Fibroblast of skin of left biceps (primary cell): ENCODE measurements around the gene SLC10A4.
"Not testable (repeated sequence)": the region's sequence is repeated elsewhere in the genome, so short reads cannot be mapped to it uniquely, and the experiment has no call there.

ENCODE experiments used
- DNase-seq, 2 experiments: peaks; one replicate each; pipeline ENCODE4 v3.0.0-alpha.2; 2013; ENCODE audit warnings: low read depth in 2 of 2

The SLC10A4 gene, protein sequence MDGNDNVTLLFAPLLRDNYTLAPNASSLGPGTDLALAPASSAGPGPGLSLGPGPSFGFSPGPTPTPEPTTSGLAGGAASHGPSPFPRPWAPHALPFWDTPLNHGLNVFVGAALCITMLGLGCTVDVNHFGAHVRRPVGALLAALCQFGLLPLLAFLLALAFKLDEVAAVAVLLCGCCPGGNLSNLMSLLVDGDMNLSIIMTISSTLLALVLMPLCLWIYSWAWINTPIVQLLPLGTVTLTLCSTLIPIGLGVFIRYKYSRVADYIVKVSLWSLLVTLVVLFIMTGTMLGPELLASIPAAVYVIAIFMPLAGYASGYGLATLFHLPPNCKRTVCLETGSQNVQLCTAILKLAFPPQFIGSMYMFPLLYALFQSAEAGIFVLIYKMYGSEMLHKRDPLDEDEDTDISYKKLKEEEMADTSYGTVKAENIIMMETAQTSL

DNA sequence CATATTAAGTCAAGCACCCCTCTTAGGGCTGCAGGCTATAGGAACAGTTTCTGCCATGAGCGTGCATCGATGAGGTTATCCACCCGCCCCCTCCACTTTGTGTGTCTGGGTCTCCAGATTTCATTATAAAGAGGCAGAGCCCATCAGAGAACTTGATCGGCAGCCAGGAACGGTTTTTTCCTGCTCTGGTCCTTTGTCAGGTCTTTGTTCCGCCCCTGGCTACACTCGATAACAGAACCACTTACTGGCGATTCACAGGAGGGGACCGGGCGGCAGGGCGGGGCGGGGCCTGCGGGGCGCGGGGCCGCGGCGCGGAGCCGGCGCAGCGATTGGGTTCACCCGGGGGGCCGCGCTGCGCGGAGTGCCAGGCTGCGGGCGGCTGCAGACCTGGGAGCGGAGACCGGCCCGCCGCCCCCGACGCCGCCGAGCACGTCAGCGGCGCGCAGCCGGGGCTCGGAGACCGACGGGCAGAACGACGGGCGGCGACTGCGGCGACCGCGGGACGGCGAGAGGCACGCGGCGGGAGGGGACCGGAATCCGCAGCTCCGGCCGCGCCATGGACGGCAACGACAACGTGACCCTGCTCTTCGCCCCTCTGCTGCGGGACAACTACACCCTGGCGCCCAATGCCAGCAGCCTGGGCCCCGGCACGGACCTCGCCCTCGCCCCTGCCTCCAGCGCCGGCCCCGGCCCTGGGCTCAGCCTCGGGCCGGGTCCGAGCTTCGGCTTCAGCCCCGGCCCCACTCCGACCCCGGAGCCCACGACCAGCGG lies at the start of gene SLC10A4:
TSS of gene SLC10A4 (plus strand) at position 338 of the 771 bp plus-strand sequence. CDS start at position 557, 219 bp downstream.
- DNase-seq = no peak

DNA sequence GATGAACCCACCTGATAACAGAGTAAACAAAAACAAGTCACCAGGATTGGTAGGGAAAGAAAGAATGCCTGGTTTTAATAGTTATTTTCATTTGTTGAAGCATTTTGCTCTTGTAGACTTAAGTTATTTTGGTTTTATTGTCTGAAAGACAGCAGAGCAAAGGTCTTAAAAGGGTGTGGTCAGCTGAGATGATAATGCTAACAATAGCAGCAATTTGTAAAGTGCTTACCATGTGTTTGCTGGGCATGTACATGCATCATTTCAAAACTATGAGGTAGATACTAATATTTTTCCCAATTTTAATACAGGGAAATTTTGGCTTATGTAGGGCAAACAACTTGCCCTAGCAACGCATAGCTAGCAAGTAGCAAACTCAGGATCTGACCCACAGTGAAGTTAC lies 46.8 kb upstream of the SLC10A4 start:
- no peak for DNase-seq

DNA sequence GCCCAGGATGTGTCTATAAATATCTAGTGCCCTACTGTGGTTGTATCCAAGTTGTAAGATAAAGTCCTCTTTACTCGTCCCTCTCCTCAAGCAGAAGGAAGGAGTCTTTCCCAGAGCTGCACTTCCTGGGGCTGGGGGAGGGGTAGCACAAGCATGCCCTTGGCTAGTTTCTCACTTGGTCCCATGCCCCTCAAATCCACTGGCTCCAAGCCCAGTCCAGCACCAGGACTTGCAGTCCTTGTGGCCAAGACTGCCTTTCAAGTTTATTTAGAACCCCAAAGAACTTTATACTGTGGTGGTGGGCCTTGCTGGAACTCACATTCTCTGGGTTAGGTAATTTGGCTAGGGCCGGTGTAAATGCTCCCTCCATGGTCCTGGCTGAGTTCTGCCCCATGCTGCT lies 43.2 kb upstream of the SLC10A4 start:
- DNase-seq = no peak

DNA sequence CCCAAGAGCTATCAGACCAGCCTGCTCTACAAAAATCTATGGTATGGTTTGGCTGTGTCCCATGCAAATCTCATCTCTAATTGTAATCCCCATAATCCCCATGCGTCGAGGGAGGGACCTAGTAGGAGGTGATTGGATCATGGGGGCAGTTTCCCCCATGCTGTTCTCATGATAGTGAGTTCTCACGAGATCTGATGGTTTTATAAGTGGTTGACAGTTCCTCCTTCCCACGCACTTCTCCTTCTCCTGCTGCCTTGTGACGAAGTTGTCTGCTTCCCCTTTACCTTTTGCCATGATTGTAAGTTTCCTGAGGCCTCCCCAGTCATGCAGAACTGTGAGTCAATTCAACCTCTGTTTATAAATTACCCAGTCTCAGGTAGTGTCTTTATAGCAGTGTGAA lies 42.2 kb upstream of the SLC10A4 start:
- not testable (repeated sequence) for DNase-seq

DNA sequence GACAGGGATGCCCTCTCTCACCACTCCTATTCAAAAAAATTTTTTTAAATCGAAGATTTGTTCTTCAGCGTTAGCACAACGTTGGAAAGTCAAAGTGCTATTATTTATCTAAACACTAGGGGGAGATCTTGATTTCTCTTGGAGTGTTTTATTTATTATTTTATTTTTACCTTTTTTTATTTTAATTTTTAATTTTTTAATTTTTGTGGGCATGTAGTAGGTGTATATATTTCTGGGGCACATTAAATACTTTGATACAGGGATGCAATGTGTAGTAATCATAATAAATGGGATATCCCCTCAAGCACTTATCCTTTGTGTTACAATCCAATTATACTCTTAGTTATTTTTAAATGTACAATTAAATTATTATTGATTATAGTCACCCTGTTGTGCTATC lies 37.4 kb upstream of the SLC10A4 start:
- no peak for DNase-seq

DNA sequence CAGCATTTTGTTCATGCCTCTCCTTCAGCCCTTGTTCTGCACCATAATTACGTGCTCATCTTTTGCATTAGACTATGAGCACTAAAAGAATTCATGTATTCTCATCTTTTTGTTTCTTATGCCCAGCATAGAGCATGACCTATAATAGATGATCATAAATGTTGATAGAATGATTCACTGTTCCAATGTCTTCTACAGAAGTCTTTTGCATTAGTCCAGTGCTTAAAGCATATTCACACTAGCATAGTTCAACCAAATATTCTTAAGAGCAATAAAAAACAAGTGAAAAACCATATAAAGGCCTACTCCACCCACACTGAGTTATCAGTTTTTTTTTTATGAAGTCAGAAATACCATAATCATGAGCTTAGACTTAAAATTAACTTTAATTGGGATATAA lies 36.5 kb upstream of the SLC10A4 start:
- no peak for DNase-seq

DNA sequence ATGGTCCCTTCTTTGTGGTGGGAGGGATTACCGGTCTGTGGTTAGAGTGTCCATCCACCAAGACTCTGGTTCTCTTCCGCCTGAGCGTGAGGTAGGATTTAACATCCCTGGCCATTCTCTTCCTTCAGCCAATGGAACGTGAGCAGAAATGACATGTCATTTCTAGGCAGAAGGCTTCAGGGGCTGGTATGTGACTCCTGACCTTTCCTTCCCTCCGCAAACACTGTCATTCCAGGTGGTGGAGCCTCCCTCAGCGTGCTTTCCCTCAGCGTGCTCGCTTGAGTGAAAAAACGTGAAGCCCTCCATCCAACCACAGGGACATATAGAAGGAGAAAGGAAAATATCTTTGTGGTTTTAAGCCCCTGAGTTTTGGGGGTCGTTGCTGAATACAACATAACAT lies 34.0 kb upstream of the SLC10A4 start:
- no peak for DNase-seq

DNA sequence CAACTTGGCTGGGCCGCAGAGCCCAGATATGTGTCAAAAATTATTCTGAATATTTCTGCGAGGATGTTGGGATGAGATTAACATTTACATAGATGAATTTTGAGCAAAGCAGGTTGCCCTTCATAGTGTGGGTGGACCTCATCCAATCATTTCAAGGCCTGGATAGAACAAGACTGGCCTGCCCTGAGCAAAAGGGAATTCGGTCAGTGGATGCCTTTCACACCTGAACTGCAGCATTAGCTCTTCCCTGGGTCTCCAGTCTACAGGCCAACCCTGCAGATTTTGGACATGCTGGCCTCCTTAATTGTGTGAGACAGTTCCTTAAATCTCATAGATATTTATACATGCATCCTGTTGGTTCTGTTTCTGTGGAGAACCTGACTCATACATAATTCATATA lies 32.4 kb upstream of the SLC10A4 start:
- DNase-seq = no peak

DNA sequence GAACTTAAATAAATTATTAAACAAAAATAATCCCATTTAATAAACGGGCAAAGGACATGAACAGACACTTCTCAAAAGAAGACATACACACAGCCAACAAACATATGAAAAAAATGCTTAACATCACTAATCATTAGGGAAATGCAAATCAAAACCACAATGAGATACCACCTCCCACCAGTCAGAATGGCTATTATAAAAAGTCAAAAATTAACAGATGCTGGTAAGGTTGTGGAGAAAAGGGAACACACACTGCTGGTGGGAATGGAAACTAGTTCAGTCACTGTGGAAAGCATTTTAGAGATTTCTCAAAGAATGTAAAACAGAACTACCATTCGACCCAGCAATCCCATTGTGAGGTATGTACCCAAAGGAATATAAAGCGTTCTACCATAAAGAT lies 31.5 kb upstream of the SLC10A4 start:
- not testable (repeated sequence) for DNase-seq

DNA sequence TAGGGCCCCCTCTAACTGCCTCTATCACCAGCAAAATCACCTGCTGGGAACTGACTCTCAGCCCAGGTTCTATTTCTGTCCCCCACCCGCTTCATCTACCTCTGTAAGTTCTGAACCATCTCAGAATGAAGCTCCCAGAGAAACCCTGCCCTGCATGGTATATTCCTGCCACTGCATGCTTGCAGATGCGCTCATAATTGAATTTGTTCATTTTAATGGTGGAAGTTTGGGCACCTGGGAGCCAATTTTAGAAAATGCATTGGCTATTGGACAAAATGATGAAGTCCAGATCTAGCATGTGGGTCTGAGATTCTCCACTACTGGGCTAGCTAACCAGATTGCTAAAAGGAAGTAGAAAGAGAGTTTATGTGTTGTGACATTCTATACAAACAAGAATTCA lies 28.6 kb upstream of the SLC10A4 start:
- DNase-seq = no peak

DNA sequence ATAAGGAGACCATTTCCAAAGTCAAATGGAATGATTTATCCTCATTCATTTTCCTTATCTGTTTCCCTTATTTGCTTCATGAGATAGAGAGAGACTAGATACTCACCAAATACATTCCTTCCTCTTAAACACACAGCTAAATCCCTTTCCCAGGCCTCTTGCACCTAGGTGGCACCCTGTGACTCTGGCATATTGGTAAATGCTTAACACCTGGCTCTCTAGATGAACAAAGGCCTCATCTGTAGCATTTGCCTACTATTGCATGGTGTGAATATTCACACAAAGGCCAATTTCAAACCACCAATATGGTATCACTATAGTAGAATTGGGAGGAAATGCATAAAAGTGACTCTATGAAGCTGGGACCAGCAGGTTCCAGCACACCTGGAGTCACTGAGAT lies 22.1 kb upstream of the SLC10A4 start:
- DNase-seq = no peak

DNA sequence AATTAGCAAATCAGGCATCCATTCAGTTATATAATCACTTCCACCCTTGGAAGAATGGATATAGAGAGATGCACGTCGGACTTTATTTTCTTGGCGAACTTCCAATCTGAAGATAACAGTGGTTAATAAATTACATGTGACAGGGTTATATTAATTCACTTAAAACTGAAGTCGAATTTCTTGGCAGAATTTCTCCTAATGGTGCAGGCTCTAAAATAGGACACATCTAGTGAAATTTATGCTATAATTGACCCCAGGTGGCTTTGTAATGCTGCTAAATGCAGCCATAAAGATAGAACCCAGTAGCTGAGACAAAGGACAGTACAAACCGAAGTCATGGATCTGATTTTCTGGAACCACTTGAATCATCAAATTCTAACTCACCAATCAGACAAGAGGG lies 20.8 kb upstream of the SLC10A4 start:
- peak; percentile 48 to 58 for DNase-seq

DNA sequence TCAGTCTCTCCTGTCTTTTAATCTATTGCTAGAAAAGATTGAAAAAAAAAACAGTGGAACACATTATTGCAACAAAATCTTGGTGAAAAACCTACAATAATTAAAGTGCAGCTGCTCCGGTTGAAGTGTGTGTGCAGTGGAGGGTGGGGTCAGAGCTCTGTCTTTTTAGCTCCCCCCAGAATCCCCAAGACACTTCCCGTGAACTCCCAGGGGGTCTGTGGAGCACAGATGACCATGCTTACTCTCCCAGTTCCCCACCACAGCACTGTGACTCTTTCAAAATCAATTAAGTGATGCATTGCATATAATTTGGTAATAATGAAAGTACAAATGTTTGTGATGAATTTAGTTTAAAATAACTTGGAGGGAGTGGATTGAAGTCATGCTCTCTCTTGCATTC lies 15.7 kb upstream of the SLC10A4 start:
- DNase-seq = no peak

DNA sequence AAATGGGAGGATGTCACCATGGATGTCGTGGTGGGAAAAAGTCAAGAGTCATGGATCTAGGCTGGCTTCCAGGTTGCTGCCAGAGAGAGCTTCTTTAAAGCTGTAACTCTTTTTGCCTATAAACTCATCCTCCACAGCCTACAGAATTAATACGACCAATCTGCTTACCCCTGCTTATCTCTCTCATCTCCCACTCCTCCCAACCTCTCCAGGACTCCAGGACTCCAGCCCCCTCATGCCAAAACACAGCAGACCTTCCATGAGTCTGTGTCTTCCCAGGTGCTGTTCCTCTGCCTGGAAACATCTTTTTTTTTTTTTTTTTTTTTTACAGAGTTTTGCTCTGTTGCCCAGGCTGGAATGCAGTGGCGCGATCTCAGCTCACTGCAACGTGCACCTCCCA lies 15.3 kb upstream of the SLC10A4 start:
- DNase-seq = no peak

DNA sequence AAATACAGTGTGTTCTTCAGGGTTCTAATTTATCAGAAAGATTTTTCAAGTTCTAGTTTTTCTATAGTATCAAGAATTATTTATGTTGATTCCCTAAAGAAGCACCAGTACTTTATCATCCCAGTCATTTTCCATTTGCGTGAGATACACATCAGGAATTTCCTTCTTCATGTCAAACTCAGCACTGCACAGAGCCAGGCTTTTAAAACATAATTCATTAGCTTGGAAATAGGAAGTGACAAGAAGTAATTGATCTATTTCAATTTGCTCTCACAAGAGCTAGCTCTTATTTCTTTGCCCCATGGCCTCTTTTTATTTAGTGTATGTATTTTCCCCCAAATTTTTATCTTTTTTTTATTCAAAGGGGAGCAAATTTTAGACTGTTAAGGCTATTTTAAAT lies 13.0 kb upstream of the SLC10A4 start:
- no peak for DNase-seq

DNA sequence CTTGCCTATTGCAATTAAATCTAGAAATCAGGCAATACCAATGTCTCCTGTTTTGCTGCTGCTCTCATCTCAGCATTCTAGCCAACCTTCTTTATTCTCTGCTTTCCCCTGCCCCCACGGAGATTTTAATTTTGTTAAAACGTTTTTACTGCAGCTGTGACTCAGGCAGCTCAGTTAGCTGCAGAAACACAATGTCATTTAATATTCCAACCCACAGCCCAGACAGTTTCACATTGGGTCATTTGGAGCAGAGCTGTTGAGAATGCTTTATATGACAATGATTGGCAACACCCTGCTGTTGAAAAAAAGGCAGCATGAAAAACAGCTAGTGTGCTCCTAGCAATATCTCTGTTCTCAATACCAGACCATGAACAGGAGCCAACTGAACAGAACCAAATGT lies 12.6 kb upstream of the SLC10A4 start:
- no peak for DNase-seq

DNA sequence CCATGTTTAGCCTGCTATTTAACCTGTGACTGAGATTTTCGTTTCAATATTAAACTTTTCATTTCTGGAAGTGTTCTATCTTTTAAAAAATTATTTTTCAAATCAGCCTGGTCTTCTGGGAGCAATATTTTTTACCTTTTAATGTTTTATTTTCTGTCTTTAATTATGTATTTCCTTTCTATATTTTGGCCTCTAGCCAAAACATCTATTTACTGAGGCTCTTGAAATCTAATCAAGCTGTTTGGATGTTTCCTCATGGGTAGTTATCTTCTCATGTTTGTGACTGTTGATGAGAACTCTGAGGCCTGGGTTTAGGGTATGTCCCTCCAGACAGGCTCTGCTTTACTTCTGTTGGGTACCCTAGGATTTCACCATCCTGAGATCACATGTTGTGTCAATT lies 10.3 kb upstream of the SLC10A4 start:
- DNase-seq = no peak

DNA sequence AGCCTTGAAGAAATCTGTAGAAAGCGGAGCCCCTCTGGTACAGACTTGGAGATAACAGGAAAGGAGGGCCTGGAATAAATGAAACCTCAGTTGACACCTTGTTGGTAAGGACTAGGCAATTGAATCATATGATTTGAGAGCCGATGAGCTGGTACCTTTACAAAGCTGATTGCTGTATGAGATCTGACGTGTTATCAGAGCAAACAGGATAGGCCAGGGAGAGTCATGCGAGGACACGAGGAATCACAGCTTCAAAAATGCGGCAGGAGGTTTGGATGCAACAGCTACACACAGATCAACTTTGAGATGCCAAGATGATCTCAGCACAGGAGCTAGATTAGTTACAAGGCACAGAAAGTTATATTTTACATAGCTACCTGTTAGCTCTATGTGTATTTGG lies 7.4 kb upstream of the SLC10A4 start:
- no peak for DNase-seq

DNA sequence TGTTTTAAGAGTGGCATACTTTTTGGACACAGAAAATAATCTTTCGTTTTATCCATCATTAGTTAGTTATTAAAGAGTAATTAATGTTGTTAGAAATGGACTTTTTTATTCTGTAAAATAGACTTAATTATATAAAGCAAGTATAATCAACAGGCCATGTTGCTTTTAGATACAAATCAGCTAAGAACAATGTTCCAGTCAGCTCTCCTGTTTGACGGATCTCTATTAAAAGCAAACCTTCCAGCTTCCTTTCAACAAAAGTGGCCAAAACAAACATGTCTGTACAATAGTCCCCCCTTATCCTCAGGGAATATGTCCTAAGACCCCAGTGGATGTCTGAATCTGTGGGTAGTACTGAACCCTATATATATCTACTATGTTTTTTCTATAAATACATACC lies 4.9 kb upstream of the SLC10A4 start:
- no peak for DNase-seq

DNA sequence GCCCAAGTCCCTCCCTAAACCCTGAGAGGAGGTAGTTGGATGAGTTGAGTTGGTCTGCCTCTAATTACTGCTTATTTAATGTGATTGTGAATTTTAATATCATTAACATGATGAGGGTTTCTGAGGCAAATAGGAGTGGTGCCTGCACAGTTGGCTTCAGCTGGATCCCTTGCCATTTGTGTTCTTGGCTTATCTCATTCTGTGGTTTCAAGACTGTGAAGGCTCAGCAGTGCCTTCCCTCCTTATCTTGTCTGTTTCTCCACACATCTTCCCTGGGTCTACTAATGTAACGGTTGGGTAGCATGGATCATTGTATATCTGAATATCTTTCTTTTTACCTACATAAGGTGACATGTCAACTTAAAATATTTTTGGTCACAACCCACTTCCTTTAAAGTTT lies 1.6 kb upstream of the SLC10A4 start:
- no peak for DNase-seq

DNA sequence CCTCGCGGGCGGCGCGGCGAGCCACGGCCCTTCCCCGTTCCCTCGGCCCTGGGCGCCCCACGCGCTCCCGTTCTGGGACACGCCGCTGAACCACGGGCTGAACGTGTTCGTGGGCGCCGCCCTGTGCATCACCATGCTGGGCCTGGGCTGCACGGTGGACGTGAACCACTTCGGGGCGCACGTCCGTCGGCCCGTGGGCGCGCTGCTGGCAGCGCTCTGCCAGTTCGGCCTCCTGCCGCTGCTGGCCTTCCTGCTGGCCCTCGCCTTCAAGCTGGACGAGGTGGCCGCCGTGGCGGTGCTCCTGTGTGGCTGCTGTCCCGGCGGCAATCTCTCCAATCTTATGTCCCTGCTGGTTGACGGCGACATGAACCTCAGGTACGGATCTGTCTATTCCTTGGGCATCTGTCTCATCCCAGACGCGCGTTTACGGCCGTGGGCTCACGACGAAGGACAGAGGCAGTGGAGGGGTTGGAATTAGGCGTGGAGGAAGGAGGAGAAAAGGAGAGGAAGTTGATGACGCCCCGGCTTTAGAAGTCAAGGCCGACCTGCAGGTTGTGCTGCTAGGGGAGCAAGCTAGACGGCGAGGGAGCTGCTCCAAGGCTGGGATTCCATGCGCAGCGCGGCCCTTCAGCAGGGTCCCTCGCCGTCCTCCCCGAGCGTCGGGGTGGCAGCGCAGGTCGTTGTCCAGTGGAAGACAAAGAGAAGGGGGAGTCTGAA lies 792 bp downstream of the SLC10A4 start:
- DNase-seq = no peak

DNA sequence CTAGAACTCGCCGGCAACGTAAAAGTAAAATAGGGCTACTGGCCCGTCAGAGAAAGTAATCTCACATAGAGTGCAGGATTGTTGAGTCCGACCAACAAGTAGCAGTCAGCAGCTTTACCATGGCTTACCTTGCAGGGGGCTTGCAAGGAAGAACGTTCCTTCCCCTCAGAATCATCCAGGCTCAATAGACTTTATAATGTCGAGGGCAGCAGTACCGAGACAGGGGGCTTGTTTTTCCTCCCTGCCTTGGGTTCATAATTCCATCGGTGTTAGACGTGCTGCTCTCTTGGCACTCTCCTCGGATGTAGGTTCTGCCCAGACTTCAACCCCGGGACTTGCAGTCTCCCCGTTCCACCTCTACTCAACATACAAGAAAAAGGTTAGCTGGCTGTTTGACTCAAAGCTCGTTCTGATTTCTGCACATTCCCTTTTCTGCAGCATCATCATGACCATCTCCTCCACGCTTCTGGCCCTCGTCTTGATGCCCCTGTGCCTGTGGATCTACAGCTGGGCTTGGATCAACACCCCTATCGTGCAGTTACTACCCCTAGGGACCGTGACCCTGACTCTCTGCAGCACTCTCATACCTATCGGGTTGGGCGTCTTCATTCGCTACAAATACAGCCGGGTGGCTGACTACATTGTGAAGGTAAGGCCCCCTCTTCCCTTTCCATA lies 1.5 kb downstream of the SLC10A4 start:
- no peak for DNase-seq
